PC-3 (cell line): ENCODE results near the gene MISFA. TPM values are rescaled to one million over a fixed set of nuclear protein-coding genes. Genes with fewer than 3 reads are reported as not detected.
A peak's percentile ranks its signal among the peaks of the same experiment; 100 is the strongest.
"Not testable (repeated sequence)": the region's sequence is repeated elsewhere in the genome, so short reads cannot be mapped to it uniquely, and the experiment has no call there.

ENCODE experiments used
- ATAC-seq: fragments of 200-7000 bp; cut with Tn5 transposase; 2 replicates; pipeline ENCODE4 v1.9.1; 2020; ENCODE audit warnings: mild to moderate bottlenecking, moderate library complexity
- BruUV-seq: library from RNA; stranded (reverse); fragments of 400-500 nt; replicated peaks from 2 replicates; lab custom pipeline; 2021; lab: Mats Ljungman, UMichigan
- CTCF ChIA-PET: fragments of 300-600 bp; sonication (Branson Sonifier 250); formaldehyde crosslinking; loops from one replicate; lab custom pipeline; 2022; ENCODE audit warnings: antibody characterized with exemption; lab: Charles Lee
- POLR2A ChIA-PET: fragments of 300-600 bp; sonication (Branson Sonifier 250); formaldehyde crosslinking; loops from one replicate; lab custom pipeline; 2022; ENCODE audit warnings: antibody characterized with exemption; ENCODE audit not compliant: unreplicated experiment; lab: Charles Lee
- DNase-seq: peaks from one replicate; pipeline ENCODE4 v3.0.0-alpha.2; 2015
- H2AFZ ChIP-seq: fragments of 300-600 bp; sonication (generic); 2 replicates; pipeline ENCODE4 v1.6.0; 2016; ENCODE audit warnings: antibody characterized with exemption, low read length
- H3F3A ChIP-seq: fragments of 300-600 bp; sonication (generic); one replicate; pipeline ENCODE4 v1.6.0; 2017; ENCODE audit warnings: antibody characterized with exemption, low read length, control low read depth, mild to moderate bottlenecking; ENCODE audit not compliant: unreplicated experiment
- H3K27ac ChIP-seq: fragments of 300-600 bp; sonication (generic); 2 replicates; pipeline ENCODE4 v1.5.1; 2016; ENCODE audit warnings: mild to moderate bottlenecking, low read length
- H3K27me3 ChIP-seq: fragments of 300-600 bp; sonication (generic); 2 replicates; pipeline ENCODE4 v1.6.1; 2016; ENCODE audit warnings: low read length, mixed read lengths
- H3K36me3 ChIP-seq: fragments of 300-600 bp; sonication (generic); 2 replicates; pipeline ENCODE4 v1.6.1; 2016; ENCODE audit warnings: low read depth, mixed run types, low read length, mixed read lengths
- H3K4me1 ChIP-seq: fragments of 300-600 bp; sonication (generic); 2 replicates; pipeline ENCODE4 v1.5.1; 2016; ENCODE audit warnings: low read length; ENCODE audit not compliant: insufficient read depth
- H3K4me2 ChIP-seq: fragments of 300-600 bp; sonication (generic); 2 replicates; pipeline ENCODE4 v1.6.0; 2016; ENCODE audit warnings: low read length
- H3K4me3 ChIP-seq: fragments of 300-600 bp; sonication (generic); 2 replicates; pipeline ENCODE4 v1.5.1; 2016; ENCODE audit warnings: mild to moderate bottlenecking, low read length, mixed read lengths
- H3K79me2 ChIP-seq: fragments of 300-600 bp; sonication (generic); 2 replicates; pipeline ENCODE4 v1.6.1; 2017; ENCODE audit warnings: low read length, mixed read lengths
- H3K9ac ChIP-seq: fragments of 300-600 bp; sonication (generic); 2 replicates; pipeline ENCODE4 v1.6.0; 2016; ENCODE audit warnings: mild to moderate bottlenecking, low read length
- H3K9me2 ChIP-seq: fragments of 300-600 bp; sonication (generic); replicated peaks from 2 replicates; pipeline ENCODE4 v1.6.1; 2016; ENCODE audit warnings: mixed run types, low read length, mixed read lengths
- H3K9me3 ChIP-seq: fragments of 300-600 bp; sonication (generic); 2 replicates; pipeline ENCODE4 v1.6.1; 2016; ENCODE audit warnings: low read length, mixed read lengths
- H4K20me1 ChIP-seq: fragments of 300-600 bp; sonication (generic); 2 replicates; pipeline ENCODE4 v1.6.1; 2016; ENCODE audit warnings: low read length, mixed read lengths
- EZH2 ChIP-seq: fragments of 300-600 bp; sonication (generic); IDR thresholded peaks from one replicate; pipeline ENCODE4 v1.6.1; 2017; ENCODE audit warnings: antibody characterized with exemption, mild to moderate bottlenecking, low read length; ENCODE audit not compliant: unreplicated experiment
- EZH2phosphoT487 ChIP-seq: fragments of 300-600 bp; sonication (generic); IDR thresholded peaks from 2 replicates; pipeline ENCODE4 v1.6.1; 2018; ENCODE audit warnings: mild to moderate bottlenecking, antibody characterized with exemption, low read length, borderline replicate concordance
- intact Hi-C: fragments of 100-400 bp; cut with micrococcal nuclease; formaldehyde crosslinking; loops from 2 replicates; pipeline ENCODE4 v1.9.0; 2023
- total RNA-seq: library from RNA; depleted of rRNA; stranded (reverse); fragments of >200 nt; gene quantifications from 2 replicates; pipeline ENCODE4 v1.2.3, GENCODE V29; 2014
- TF ChIP-seq, protein P1 (sequence below): fragments of 300-600 bp; sonication (generic); conservative IDR thresholded peaks from 2 replicates; pipeline ENCODE4 v1.5.1; 2017; ENCODE audit warnings: antibody characterized with exemption, low read depth, mild to moderate bottlenecking, low read length

The MISFA gene
- total RNA-seq, 1 experiment from 2014 or later, result 0.36 TPM

DNA sequence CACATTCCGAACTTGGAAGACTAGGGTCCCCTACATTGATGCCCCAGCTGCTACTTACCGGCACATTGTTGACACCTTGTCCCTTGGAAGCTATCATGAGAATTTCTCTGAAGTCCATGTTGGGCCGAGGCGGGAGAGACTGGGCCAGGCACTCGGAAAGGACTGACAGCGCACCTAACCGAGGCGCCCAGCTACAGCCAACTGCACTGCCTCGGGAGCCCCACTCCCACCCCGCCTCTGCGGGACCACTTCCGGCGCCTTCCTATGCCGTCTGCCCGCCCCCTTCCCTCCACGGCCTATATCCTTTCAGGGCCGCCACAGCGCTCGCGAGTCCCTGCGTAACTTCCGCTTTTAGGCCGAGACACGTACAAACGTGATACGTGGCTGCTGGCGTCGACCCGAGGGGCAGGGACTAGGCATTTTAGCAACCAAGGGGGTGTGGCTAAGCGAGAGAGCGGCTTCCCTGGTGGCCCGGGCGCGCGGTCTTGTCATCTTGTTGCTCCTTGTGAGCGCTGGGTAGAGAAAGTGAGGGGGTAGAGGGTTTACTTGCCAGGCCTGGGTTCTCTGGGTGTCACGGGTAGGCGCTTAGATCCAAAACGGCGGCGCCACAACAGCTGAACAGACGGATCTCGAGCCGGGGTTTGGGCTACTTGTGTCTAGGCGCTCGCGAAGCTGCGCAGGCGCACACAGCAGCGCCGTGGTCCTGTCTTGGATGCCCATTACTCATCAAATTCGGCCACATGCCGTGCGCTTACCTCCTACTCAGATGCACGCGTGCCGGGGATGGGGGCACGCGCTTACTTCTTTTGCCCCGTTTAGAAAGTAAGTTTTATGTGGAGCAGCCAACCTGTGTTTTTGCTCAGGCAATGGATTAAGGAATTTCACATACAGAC is 34.8 kb downstream of the MISFA start, which contains the start of gene SPTY2D1:
TSS of gene SPTY2D1 (minus strand) at position 203 of the 893 bp plus-strand sequence. CDS start at position 118, 85 bp downstream.
- CTCF ChIA-PET, result no interaction called here
- Histone ChIP-seq H3K9me3 (no peaks in the 10 kb centered on the region), H3K4me2 (peak within 1 kb of the TSS; percentile 97), H3K9me2 (no peaks in the 10 kb centered on the region), H2AFZ (peak within 1 kb of the TSS; percentile 77), H3K27me3 (no peaks in the 10 kb centered on the region), H3K4me3 (peak within 1 kb of the TSS; percentile 86), H3K4me1 (peaks cover 10% of the 10 kb centered on the region), H3K36me3 (no peaks in the 10 kb centered on the region), H3K27ac (peak within 1 kb of the TSS; percentile 64), H3K9ac (peak within 1 kb of the TSS; percentile 88), H3K79me2 (peaks cover 51% of the 10 kb centered on the region), H4K20me1 (peaks cover 10% of the 10 kb centered on the region), H3F3A (no peaks in the 10 kb centered on the region)
- BruUV-seq, result TSS peak; percentile 95
- DNase-seq (peak; percentile 98), ATAC-seq (peak; percentile 94)
- POLR2A ChIA-PET, result interaction anchor here (0.6 kb wide), 1 partner anchor 56 kb away, joined by 21 read pairs; no protein-coding TSS in a partner anchor
- intact Hi-C loops, result loop anchor here (1.0 to 5.0 kb wide), 5 partner anchors 46 to 312 kb away; partner anchors contain the start of genes GTF2H1, HPS5, TMEM86A and TSG101
- TF ChIP-seq EZH2phosphoT487 (no peak), EZH2 (no peak)
- TF ChIP-seq, protein P1, sequence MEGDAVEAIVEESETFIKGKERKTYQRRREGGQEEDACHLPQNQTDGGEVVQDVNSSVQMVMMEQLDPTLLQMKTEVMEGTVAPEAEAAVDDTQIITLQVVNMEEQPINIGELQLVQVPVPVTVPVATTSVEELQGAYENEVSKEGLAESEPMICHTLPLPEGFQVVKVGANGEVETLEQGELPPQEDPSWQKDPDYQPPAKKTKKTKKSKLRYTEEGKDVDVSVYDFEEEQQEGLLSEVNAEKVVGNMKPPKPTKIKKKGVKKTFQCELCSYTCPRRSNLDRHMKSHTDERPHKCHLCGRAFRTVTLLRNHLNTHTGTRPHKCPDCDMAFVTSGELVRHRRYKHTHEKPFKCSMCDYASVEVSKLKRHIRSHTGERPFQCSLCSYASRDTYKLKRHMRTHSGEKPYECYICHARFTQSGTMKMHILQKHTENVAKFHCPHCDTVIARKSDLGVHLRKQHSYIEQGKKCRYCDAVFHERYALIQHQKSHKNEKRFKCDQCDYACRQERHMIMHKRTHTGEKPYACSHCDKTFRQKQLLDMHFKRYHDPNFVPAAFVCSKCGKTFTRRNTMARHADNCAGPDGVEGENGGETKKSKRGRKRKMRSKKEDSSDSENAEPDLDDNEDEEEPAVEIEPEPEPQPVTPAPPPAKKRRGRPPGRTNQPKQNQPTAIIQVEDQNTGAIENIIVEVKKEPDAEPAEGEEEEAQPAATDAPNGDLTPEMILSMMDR, result no peak

DNA sequence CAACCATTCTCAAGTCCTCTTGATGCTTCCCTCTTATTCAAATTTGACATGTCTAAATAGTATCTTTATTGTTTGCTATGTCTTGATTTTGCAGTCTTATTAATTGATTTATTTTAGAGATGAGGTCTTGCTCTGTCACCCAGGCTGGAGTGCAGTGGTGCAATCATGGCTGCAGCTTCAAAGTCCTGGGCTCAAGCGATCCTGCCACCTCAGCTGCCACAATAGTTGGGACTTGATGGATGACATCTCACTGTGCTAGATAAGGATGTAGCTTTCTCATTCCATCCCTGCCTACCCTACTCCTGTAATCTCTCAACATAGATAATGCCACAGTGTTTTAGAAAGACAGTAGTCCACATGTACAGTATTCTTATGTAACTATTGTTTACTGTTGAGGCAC is 42.1 kb downstream of the MISFA start:
- POLR2A ChIA-PET, result no interaction called here
- Histone ChIP-seq H3K4me1 (no peaks in the 10 kb centered on the region), H3K9me3 (no peaks in the 10 kb centered on the region), H3K9ac (no peak overlapping the region), H4K20me1 (no peaks in the 10 kb centered on the region), H3K36me3 (no peaks in the 10 kb centered on the region), H3K4me2 (no peak overlapping the region), H3K4me3 (no peak overlapping the region), H3K79me2 (no peaks in the 10 kb centered on the region), H2AFZ (no peak overlapping the region), H3F3A (no peaks in the 10 kb centered on the region), H3K9me2 (no peaks in the 10 kb centered on the region), H3K27me3 (no peaks in the 10 kb centered on the region), H3K27ac (no peak overlapping the region)
- BruUV-seq, result no TSS peak
- DNase-seq (no peak), ATAC-seq (no peak)
- intact Hi-C loops, result no loop called here
- CTCF ChIA-PET, result no interaction called here
- TF ChIP-seq EZH2, result no peak
- TF ChIP-seq EZH2phosphoT487, result no peak
- TF ChIP-seq, protein P1, result no peak

DNA sequence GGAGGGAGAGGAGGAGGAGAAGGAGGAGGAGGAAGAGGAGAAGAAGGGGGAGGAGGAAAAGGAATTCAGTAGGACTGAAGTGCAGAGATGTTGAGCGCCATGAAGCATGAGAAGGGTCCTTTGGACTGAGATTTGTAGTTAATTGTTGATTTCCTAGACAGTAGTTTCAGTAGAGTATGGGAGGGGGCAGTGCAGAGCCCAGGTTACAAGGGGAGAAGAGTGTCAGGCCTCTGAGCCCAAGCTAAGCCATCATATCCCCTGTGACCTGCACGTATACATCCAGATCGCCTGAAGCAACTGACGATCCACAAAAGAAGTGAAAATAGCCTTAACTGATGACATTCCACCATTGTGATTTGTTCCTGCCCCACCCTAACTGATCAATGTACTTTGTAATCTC is 43.4 kb downstream of the MISFA start:
- H3K4me2 ChIP-seq, H3K36me3 ChIP-seq, H3K27ac ChIP-seq, H3K9me3 ChIP-seq, H3K9me2 ChIP-seq, H2AFZ ChIP-seq, intact Hi-C loops, BruUV-seq, DNase-seq, H3F3A ChIP-seq, POLR2A ChIA-PET, H3K27me3 ChIP-seq, H3K79me2 ChIP-seq, H3K9ac ChIP-seq, H4K20me1 ChIP-seq, H3K4me1 ChIP-seq, CTCF ChIA-PET, H3K4me3 ChIP-seq, ATAC-seq: not testable (repeated sequence)
